Activated CD4-positive, alpha-beta T cell treated with anti-CD3 and anti-CD28 coated beads, Interleukin-2, amount 50 U/mL, for 1 hour (primary cell): ENCODE measurements around the gene DIPK1C.

Experiments used
- DNase-seq: peaks from one replicate; pipeline ENCODE4 v3.0.0-alpha.2; 2020

Gene DIPK1C

DNA sequence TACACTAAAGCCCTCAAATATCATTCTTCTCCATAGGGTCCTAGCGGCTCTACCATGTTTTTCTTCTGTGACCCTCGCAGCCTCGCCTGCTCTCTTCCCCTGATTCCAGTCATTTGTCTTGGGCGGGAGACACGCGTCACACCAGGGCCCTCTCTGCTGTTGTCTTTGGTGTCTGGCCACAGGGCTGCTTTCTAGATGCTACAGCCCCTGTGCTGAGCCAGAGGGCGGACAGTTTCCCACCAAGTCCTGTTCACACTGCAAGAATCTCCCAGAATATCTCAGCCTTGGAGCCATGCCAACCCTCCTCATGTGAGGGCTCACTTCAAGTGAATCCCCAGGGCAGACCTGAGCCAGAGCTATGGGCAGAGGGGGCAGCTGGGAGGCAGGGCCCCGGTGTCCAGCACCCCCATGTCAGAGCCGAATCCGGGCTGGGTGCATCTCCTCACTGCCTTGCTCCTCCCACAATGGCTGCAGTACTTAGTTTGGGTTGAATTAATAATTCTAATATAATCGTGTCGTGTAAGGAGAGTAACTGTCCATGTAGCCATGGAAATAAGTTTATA, 42.1 kb downstream of the DIPK1C start:
- no peak for DNase-seq

DNA sequence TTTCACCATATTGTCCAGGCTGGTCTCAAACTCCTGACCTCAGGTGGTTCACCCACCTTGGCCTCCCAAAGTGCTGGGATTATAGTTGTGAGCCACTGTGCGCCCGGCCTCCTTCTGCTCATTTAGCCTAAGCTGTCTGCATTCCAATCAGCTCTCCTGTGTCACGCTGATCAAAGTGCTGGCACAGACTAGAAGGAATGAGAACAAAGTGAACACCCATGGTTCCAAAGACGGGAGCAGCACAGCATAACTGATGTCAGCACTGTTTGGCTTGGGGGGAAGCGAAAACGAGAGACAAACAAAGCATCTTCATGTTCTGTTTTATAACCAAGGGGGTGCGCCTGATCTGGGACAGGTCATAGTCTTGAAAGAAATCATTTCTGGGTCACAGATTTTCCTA, 43.3 kb downstream of the DIPK1C start:
- DNase-seq, result no peak

DNA sequence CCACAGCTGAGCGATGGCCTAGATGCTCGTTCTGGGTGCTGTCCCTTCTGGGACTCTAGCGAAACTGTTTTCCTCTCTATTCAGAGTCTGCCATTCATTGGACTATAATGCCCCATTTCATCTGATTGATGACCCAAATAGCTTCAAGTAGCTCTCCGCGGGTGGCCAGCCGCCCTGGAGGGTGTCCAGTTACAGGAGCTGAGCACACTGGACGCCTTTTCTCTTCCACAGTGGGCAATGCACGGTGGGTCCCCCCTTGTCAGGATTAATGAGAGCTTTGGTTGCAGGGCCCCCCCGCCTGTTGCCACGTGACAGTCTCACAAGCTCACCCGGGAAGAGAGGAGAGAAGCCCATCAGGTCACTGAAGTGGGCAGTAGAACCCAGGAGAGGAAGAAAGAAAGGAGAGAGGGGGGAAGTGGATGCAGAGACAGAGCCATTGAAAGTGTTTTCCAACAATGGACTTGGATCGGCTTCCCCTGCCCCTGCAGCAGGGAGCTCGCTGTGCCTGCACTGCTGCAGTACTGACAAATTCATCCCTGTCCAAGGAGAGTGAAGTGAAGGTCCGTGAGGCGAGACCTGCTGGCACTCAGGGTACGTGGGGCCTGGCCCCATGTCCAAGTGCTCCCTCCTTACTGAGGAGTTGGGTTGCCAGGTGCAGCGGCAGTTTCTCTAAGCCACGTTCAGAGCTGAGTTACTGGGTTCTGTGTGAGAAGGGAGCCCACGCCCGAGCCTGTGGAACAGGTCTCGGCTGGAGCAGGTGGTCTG, 44.8 kb downstream of the DIPK1C start:
- DNase-seq, result no peak

DNA sequence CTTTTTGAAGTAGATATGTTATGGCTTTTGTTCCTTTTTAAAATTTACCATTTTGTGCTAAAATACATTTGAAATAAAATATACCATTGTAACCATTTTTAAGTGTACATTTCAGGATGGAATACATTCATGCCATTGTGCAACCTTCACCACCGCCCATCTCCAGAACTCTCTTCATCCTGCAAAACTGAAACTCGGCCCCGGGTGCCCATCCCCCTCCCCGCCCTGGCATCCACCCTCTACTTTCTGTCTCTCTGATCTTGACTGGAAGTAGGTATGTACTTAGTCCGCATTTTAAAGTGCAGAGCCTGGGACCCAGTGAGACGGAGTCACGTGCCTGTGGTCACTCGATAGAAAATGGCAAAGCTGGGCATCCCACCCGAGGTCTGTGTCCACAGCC, 45.6 kb downstream of the DIPK1C start:
- DNase-seq, result no peak

DNA sequence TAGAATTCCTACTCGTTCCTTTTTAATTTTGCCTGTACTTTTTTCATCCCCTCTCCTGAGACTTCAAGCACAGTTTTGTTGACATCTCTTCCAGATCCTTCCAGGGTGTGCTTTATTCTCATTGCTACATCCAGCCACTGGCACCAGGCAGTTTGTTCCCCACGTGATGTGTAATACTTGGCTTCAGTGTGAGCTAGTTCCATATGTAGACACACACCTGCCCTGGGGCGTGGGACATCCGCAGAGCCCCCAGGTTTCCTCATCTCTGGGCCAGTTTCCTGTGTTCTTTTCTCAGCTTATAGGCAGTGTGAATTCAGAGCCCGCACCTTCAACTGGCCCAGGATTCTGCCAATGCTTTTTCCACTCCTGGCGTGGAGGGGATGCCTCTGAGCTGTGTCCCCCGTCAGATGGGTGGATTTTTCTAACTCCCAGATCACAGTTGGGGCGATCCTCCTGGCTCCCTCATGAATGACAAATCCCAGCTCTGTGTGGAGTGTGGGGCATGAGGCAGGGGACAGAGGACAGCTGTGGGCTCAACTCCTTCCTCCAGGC, 46.6 kb downstream of the DIPK1C start:
- no peak for DNase-seq

DNA sequence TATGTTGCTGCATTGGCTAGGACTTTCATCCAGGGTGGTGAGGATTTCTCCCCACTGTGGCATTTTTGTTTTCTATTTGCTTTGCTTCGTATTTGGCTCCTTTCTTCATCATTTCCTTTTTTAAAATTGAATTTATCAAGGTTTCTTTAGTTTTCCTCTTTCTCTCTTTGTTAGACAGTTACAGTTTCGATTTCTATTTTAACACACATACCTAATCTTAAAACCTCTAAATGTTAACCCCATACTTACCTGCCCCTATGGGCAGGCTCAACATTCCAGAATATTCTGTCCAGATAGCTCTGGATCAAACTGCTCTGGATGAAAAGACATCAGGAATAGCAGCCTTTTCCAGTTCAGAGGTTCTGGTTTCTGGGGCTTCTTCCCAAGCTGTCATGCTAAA, 49.2 kb downstream of the DIPK1C start:
- no peak for DNase-seq

DNA sequence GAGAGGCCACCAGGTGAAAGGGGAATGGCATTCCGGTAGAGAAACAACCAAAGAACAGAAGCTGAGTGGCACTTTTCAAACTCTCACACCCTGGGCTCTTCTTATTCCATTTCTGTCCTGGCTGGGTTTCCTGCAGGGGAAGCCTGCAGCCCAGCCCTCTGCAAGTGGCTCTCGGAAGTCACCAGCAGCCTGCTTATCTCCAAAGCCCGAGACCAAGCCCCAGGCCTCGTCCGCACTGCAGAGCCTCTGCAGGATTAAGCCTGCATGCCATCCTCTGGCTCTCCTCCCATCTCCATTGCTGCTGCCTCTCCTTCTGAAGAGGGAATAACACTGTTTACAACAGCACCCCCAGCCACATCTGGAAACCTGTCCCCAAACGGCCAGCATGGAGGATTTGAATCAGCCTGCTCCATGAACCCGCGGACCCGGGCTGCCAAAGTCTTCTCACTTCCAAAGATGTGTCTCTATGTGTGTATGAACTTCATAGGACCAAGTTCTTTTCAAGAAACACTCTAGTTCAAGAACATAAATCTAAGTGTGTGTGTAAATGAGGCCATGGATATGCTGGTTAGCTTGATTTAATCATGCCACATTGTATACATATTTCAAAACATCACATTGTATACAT, 54.2 kb downstream of the DIPK1C start:
- DNase-seq, result no peak

DNA sequence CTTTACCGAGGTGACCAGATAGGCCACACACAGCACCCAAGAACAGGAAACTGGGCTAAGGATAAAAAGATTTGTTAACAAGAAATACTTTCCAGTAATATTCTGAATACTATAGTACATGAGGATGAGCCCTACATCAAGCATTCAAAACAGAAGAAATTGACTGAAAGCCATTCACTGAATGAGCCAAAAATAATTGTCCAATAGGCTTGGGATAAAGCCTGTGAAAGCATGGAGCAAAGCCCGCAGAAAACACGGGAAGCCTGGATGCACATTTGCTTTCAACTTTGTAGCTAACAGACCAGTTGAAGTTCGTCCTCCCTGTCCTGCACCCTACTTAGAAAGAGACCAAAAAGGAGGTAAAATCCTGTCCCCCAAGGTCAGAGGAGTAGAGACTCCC, 56.3 kb downstream of the DIPK1C start:
- DNase-seq, result no peak

DNA sequence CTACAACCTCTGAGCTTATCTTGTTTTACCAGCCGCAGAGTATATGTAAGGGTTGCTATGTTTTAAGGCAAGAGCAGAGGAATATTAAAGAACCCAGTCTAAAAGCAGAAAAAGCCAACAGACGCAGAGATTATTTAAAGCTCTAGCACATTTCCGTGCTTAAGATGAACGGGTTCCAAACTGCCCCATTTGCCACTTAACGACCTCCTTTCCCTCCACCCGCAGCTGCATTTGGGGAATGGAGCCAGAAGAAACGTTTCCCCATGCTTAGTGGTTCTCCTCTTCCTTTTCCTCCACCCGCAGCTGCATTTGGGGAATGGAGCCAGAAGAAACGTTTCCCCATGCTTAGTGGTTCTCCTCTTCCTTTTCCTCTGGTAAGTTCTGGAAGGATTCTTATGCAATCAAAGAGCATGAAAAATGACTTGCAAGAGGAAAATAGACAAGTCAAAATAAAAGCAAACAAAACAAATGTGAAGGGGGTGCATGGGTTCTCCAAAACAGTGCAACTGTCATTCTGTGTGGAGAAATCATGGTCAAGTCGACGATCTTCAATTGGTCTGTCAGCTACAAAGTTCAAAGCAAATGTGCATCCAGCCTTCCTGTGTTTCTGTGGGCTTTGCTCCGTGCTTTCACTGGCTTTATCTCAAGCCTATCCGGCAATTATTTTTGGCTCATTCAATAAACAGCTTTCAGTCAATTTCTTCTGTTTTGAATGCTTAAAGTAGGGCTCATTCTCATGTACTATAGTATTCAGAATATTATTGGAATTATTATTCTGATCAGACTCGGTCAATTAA, 57.8 kb downstream of the DIPK1C start:
- DNase-seq, result no peak

DNA sequence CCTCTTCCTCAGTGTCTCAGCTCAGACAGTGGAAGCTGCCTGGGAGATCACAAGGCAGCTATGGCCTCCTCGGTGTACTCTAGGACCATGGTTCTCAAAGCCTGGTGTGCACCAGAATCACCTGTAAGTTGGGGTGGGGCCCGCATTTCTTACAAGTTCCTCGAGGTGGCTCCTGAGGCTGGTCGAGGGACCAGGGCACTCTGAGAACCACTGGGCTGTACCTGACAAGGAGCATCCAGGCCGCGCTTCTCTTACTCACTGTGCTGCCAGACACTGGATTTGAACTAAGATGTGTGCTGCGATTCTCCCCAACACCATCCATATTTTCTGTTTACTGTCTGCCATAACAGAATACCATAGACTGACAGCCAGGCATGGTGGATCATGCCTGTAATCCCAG, 59.5 kb downstream of the DIPK1C start:
- DNase-seq, result no peak

DNA sequence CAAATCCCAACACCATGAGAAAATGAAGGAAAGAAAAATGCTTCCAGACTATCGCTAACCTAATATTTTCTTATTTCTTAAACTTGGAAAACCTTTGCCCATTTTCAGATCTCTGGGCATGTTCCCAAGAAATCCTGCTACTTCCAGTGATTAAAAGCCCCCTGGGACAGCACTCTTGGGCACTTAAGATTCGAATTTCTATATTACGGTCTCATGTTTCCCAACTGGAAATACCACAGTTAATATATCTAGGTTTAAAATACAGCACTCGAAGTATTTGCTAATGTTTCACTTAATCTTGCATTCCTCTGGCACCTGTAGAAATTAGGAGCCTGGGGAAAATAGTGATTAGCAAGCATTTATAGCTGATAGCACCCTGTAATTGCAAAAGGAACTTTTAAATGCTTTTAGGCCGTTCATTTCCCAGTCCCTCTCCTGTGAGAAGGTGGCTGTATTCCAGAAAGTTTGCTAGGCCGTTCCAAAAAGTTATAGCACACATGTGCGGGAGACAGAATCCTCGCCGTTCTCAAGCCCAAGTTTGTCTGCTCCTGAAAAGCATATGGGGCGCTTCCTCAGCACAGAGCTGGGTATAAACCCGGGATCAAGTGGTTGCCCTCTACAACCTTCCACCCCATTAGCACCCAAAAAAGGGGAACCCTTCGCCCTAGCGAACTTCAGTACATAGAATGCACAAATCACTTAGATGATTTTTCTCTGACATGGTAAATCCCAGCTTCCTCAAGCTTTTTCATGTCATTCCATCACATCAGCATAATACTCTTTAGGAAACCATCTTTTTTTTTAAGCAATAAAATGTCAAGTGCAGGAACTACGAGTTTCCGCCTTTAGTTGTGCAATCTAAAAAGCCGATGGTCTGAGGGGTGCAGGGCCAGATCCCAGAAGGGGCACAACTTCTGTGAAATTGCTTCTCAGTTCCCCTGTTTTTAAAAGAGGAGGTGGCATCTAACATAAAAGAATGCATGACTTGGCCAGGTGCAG, 60.6 kb downstream of the DIPK1C start:
- no peak for DNase-seq

DNA sequence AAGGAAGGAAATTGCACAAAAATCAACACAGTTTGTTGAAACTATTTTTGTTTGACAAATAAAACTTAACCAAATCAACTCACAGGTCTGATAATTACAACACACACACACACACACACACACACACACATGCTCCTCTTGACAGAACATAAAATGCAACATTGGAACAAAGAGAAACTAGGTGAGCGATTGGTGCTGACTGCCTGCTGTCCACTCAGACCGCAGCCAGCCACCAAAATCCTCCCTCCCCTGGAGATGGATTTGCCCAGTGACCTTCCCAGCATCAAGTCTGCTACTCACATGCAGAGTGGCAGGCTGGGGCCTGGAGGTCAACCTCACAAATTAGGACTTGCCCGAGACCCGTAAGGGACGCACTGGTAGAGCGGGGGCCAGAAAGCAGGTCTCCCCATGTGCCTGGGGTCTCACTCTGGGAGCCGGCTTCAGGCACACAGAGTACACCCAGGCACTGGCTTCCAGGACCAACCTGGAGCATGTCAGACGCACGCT, 61.4 kb downstream of the DIPK1C start:
- no peak for DNase-seq

DNA sequence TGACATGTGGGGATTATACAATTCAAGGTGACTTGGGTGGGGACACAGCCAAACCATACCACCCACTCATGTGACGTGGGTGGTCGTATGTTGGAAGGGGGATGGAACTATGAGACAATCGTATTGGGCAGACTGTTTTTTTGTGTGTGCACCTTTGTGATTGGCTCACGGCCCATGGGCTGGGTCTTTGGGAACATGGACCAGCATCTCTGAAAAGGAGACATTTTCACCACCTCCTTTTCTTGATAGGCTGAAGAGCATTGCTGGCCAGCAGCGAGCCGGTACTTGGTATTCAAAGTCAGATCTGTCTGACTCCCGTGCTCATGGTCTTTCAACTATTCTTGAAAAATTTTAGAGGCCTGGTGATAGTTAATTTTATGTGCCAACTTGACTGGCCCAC, 62.1 kb downstream of the DIPK1C start:
- DNase-seq, result no peak

DNA sequence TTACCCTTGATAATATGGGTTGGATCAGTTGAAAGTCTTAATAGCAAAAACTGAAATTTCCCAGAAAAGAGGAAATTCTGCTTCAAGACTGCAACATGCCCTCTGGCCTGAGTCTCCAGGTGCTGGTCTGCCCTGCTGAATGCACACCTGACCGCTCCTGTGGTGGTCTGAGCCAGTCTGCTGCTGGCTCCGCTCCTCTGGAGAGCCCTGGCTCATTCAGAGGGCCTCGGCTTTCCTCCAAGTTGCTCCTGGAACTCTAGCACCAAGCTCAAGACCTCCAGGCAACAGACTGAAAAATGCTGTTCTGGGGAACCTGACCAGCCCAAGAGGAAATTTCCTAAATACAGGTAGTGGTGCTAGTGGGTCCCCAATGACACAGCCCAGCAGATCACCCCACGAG, 64.8 kb downstream of the DIPK1C start:
- DNase-seq, result no peak

DNA sequence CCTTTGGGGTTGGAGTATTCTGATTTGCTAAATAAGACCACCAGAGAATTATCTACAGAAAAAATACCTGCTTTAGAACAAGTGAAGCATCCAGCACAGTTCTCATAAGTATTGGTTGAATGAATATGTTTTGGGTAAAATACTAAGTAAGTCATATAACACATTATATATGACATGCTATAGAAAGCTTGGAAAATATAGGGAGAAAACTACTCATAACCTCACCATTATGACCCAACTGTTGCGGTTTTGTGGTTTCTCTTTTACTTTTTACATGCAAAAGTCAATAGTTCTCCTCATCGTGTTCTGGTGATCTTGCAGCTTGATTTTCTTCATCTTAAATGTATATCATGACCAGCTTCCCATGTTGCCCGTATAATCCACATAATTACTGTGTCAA, 66.2 kb downstream of the DIPK1C start:
- no peak for DNase-seq

DNA sequence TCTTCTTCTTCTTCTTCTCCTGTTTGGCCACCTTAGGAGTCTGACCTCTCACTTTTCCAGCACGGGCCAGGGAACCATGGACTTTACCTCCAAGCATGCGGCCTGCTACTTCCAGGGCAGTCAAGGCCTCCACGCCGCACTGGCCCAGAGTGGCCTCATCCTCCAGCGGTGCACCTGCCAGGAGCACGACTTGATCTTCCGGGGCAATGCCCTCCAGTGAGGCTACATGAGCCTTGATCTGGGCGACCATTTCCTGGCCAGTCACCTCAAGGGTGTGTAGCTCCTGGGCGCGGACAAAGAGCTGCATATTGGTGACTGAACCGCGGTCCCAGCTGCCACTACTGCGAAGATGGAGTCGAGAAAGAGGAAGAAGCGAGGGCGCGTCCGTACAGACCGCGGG, 67.1 kb downstream of the DIPK1C start:
- no peak for DNase-seq

DNA sequence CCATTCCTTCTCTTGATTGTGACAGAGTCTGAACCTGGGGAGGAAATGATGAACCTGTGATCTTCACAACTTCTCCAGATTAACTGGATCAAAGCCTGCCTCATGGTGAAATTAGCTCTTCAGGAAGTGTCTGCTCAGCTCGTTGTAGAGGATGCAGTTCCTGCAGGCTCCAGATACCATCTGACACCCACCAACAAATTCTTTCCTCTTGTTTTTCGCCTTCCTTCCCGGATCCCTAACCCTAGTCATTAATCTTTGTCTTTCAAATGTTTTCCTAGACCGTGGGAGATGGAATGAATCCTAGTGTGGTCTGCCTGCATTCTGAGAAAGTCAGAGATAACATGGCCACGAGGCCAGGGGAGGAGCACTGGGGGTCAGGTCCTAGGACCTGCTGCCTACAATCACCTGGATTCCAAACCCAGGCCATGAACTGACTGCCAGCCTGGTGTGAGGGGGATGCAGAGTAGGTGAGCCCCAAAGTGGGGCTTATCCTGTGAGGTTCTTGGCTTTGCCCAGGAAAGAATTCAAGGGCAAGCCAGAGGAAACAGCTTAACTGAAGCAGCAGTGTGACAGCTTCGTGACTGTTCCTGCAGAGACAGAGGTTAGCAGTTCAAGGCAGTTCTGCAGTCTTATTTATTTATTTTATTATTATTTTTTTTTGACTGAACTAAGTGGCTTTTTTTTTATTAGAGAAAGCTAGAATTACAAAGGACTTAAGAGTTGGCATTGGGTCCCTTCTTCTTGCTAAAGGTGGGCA, 67.8 kb downstream of the DIPK1C start:
- no peak for DNase-seq

DNA sequence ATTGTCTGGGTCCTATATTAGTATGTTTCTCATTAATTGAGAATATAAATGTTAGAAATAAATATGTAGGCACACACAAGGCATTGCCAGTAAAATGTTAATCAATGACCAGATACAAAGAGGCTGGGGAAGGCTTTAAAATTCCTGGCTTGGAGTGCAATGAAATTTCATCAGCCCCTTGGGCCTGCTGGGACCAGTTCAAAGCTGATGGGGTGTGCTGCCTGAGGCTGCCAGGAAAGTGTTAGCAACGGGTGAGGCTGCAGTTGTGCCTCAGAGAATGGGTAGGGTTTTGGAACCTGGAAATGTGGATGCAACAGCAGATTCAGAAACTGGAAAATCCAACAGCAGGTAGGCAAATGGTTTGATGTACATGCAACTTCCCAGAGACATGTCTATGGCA, 68.9 kb downstream of the DIPK1C start:
- DNase-seq, result no peak

DNA sequence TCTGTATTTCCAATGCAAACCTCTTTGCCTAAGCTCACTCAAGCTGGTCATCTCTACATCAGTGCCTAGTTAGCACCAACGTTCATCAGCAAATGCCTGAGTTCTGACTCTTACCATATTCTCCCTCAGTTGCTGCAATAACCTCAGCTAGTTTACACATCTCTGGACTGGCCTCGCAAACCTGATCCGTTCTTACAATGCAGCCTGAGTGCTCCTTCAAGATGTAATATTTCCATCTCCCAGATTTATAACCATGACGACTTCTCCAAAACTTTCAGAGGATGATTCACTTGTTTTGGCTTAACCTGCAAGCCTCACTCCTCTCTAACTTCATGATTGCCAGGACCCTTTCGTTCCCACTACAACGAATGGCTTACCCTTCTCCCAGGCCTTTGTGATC, 69.7 kb downstream of the DIPK1C start:
- no peak for DNase-seq
